ENCODE results near the gene TDRD6.

The TDRD6 gene

GRCh38 chr6:46684771-46685170, 2.9 kb upstream of the TDRD6 start:
- no peak for DNase-seq (ENCODE audit: extremely low read depth, low read depth)
- TF ChIP-seq CTCF (IDR thresholded peaks at IDR 0.05; ENCODE audit: low read depth, low read length): no peak

- no peak for DNase-seq (ENCODE audit: extremely low read depth, low read depth)
- TF ChIP-seq CTCF (IDR thresholded peaks at IDR 0.05; ENCODE audit: low read depth, low read length): no peak
These were observed 656 bp downstream of the TDRD6 start for GRCh38 chr6:46688117-46688965.

- no peak for TF ChIP-seq CTCF (IDR thresholded peaks at IDR 0.05; ENCODE audit: low read depth, low read length)
- DNase-seq (ENCODE audit: extremely low read depth, low read depth): no peak
These were observed 1.3 kb downstream of the TDRD6 start for GRCh38 chr6:46688966-46689335.

GRCh38 chr6:46689657-46690056, 2.0 kb downstream of the TDRD6 start:
- TF ChIP-seq CTCF (IDR thresholded peaks at IDR 0.05; ENCODE audit: low read depth, low read length): no peak
- no peak for DNase-seq (ENCODE audit: extremely low read depth, low read depth)

GRCh38 chr6:46690141-46690755, 2.6 kb downstream of the TDRD6 start:
- no peak for DNase-seq (ENCODE audit: extremely low read depth, low read depth)
- TF ChIP-seq CTCF (IDR thresholded peaks at IDR 0.05; ENCODE audit: low read depth, low read length): no peak

- DNase-seq (ENCODE audit: extremely low read depth, low read depth): no peak
- no peak for TF ChIP-seq CTCF (IDR thresholded peaks at IDR 0.05; ENCODE audit: low read depth, low read length)
These were observed 3.3 kb downstream of the TDRD6 start for GRCh38 chr6:46690911-46691451.

GRCh38 chr6:46699970-46700369, 12.3 kb downstream of the TDRD6 start:
- no peak for DNase-seq (ENCODE audit: extremely low read depth, low read depth)
- no peak for TF ChIP-seq CTCF (IDR thresholded peaks at IDR 0.05; ENCODE audit: low read depth, low read length)

All from AG09319 (cell line).